GM21619 (cell line): ENCODE data around the gene OPN5.

Source experiments
- ATAC-seq: cut with Tn5 transposase; IDR thresholded peaks from one replicate; pipeline ENCODE4 v1.9.1; 2021; ENCODE audit not compliant: unreplicated experiment

The OPN5 gene

DNA sequence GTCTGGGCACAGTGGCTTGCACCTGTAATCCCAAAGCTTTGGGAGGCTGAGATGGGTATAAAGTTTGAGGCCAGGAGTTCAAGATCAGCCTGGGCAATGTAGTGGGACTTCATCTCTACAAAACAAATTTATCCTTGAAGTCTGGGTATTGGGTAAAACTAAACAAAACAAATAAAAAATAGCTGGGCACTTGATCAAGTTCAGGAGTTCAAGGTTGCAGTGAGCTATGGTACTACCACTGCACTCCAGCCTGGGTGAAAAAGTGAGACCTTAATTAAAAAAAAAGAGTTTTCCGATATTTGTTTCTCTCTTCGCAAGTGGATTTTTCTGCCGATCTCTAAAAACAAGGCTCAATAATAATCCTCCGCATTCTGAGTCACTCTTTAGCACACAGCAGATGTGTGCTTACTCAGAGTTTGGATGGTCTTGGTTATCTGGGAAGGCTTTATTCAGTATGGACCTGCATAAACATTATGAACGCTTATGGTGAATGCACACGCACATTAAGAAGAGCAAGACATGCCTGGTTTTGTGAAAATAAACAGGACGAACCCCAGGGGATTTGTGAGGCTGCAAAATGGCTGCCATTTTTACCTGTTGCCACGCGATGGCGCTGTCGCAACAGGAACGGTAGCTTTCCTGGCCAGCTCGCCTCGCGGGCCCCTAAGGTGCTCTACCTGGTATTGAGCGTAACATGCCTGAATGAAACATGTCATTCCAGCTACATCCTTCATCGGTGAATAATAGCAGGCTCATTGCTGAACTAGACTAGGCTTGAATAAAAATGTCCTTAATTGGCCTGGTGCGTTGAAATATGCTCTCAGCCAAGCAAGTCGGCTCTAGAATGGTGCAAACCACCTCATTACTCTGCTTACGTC is 6.0 kb downstream of the OPN5 start:
- ATAC-seq: peak; percentile 86

DNA sequence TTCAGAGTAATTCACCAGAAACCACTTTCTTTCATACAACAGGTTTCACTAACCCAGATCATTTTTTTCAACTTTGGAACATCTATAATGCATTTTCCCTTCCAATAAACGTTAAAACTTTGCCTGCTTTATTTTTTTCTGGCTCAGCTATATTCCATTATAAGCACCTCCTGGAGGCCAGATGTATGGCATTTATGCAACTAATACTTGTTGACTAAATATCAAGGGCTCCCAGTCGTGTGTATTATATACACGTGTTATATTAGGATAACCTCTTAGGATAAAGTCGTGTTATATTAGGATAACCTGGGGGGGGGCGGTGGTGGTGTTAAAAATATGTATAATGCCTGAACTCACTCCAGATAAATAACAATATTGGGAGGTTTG is 6.7 kb downstream of the OPN5 start:
- no peak for ATAC-seq

DNA sequence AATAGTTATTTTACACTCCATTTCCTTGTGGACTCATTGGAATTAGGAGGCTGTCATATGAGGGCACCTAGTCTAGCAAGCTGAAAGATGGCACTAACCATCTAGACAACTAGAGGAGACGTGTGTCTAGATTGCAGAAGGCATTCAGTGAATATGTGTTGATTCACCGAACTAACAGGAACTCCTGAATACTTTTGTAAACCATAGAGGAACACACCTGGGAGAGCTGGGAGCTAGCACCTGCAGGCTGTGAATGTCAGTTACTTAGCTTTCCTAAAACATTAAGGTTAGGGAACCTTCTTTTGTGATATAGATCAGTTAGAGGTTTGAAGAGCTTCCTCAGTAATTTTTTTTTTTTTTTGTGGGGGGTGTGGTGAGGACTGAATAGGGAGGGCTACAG is 7.7 kb downstream of the OPN5 start:
- no peak for ATAC-seq

DNA sequence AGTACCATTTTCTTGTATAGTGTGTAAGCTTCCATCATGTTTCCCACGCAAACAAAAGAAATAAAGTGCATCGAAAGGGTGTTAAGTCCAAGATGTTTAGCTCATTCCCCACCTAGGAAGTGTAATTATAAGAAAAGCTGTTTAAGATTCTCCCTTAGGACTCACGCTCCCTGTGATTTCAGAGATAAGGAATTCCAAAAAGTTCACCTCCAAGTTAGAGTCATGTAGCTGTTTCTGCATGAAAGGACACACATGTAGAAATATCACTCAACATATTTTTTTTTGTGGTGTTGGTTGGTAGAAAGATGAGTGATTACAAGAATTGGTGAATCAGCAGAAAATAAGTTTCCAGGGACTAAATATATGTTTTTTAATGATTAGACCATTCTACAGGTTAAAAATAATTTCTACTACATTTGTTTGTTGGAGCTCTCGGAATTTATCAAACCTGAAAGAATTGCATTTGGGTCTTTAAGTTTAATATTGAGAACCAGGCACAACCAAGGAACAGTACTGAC is 10.4 kb downstream of the OPN5 start:
- ATAC-seq: no peak

DNA sequence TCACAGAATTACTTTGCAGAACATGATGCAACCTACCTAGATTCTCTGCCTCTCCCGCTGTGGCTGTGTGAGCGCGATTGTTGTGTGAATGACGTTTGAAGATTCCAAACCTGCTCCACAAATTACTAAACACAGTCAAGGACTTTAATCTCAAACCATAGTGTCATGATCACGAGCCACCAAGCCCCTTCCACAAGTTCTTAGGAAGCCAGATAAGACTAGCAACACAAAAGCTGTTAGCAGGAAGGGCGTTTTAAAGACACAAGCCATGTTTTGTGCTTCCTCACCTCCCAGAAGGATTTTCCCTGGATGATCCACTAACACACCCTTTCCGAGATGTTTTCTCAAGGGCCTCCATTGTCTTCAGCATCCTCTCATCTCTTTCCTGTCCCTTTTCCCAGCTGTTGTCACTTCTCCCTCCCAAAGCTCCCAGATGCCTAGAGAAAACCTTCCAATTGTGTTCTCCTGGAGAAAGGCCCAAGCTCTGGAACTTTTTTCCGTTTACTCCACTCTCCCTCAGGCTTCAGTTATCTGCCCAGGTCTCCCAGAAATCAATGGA is 12.8 kb downstream of the OPN5 start:
- no peak for ATAC-seq

DNA sequence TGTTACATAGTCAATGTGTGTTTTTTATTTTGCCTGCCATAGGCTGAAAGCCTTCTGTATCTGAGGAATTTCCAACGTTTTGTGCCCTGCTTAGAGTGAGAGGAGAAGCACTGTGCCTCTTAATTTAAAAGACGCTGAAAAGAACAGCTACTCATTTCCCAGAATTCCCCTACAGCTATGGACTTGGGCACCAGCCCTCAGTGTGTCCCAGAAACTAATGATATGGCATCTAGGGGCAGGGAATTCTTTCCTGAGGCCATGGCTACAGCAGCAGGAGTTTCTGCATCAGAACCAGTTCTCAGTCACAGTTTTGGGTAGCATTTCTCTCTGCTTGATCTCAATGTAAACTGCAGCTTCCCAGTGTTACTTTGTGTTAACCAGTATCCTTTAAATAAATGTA is 20.2 kb downstream of the OPN5 start:
- ATAC-seq: no peak

DNA sequence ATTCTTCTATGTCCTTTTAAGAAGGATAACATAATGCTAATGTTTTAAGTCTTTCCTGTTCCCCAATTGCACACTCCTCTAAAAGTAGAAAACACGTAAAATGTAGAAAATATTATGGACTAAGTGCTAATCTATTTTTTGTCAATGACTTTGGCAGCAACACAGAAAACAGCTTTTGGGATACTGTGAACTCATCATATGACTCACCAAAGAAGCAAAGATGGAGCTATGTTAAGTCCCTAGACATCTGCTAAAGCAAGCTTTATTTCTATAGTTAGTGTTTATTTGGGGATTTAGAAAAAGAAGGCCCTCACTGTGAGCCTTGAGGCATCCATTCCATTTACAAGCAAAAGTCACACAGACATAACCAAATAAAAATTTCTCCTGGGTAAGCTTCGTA is 23.0 kb downstream of the OPN5 start:
- no peak for ATAC-seq

DNA sequence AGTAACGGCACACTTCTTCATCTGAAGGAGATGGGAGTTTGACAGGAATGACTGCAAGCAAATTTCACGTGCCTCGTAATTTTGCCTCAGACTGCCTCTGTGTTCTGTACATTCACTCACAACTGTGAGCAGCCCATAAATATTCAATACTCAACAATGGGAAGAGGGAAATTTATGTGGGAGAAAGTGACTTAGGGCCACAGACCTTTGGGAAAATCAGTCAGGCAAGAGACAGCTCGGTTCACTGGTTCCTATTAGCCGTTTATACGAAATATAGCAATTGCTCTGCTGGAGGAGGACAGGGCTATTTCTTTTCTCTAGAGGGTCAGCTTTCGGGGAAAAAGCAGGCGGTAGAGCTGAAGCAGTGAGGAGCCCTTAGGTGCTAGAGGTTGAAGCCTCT is 28.0 kb downstream of the OPN5 start:
- ATAC-seq: no peak

DNA sequence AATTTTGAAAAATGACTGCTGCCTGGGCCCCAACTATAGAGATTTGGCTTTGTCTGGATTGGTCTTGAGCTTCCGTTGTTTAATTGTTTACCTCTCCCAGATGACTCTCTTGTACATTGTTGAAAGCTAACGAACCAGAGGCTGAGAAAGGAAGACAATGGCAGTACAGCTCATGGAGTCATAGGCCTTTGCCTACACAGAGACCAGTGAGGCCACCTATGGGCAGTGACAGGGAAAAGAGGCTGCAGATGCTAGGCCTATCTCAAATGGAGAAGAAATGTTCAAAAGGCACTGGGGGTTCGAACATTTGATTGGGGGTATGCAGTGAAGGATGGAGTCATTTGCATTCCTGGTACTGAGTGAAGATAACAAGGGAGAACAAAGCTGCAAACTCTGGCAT is 29.1 kb downstream of the OPN5 start:
- ATAC-seq: no peak

DNA sequence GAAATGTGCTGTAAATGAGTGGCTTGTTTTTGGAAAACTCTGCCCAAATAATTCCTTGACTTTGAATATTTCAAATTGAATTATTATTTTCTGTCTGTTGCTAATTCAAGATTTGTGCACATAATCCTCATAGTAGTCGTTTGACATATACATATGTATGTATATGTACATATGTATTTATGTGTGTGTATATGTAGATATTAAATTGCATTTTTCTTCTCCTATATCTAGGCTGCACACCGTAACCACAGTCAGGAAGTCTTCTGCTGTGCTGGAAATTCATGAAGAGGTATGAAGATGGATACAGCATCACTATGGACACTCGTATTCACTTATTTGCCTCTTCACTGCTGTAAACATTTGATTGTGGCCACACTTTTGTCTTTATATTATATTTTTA is 29.6 kb downstream of the OPN5 start:
- no peak for ATAC-seq

DNA sequence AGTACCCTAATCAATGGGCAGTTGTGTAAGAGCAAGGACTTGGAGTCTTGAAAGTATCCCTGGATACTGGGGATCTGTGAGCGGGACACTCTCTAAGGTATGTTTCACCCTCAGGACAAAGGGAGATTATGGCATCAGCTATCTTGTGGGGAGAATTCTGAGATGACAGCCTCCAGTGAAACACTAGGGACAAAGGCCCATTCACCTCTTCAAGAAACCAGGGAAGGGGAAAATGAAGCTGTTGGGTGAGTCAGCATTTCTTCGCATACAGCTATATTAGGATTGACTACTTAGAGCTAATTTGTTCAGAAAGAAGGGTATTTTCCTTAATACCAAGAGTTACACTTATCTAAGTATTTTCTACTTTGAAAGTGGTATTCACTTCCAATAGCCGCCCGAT is 35.9 kb downstream of the OPN5 start:
- ATAC-seq: no peak

DNA sequence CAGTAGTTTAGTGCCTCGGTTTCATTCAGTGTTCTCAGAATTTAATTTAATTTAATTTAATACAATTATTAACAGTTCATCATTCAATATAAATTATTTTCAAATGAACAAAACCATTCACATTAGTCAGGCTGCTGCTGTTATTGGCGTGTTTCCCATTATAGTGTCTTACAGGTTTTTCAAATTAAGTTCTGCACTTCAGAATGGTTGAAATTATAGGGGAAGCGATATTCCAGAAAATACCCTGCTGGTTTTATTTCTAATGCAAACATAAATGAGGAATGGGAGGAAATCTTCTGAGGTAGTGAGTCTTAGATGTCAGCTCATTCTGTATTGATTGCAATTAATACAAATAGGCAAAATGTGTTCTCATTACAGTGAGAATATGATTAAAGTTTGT is 37.6 kb downstream of the OPN5 start:
- no peak for ATAC-seq

DNA sequence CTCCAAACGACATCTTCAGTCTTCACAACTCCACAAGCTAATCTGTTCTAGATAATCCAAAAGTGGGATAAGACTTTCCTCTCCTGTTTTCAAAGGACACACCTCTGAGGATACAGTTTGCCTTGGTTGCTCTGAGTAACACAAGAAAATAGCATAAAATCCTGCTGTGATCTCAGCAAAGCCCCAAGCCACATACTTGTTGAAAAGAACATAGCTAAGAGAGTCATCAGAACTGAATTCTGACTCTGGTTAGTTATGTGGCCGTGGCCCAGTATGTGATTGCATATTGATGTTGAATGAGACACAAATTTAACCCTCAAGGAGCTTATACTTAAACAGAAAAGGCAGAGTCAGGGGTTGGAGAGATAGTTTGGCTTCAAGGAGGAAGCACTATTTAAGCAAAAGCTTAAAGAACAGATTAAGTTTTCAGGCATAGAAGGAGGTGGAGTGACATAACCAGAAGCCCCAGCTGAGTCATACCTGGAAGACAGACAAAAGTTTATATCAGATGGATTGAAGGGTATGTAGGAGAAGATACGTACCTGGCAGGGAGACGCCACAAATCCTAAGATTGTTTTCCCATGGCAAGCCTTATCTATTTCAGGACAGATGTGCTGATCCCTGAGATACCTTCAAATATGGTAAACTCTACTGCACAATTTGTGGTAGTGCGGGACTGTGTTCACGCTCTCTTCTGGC is 41.2 kb downstream of the OPN5 start:
- ATAC-seq: no peak

DNA sequence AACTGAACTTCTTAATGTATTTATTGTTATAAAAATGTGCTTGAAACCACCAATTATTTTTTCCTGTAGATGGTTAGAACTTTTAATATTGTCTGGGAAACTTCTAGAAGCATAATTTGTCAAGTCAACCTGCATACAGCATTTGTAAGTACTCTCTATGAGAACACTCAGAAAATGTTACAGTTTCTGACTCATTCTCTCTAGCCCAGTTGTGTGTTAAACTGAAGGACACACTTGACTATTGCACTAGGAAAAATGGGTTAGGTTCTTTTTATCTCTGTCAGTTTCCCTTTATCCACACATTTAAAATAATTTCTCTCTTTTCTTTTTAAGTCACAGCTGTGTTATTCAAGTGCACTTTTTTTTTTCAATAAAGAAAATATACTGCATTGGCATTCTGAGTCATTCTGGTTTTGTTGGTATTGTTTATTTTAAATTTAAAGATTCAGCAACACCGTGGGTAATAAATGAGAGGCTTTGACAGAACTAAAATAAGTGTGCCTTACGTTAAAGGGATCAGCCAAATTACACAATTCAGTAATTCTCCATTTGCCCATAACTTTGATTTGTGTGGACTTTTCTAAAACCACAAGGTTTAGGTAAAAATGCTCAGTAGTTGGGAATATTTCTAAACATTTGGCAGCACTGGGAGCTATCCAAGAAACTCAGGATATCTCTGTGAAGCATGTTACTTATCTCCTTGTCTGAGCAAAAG is 50.7 kb downstream of the OPN5 start:
- ATAC-seq: no peak

DNA sequence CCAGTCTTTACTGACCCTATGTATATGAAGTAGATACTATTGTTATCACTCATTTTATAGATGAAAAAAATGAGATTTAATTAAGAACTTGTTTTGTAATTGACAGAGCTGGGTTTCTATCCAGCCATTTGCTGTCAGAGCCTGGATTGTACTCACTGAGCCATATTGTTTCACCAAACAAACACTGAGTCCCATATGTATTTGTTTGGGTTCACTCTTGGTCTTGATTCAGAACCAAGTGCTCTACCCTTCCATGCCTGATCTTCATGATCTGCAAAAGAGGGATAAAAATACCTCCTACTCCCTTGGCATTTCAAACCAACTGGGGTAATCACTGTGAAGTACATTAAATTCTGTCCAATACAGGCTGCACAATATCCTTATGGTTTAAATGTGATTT is 52.4 kb downstream of the OPN5 start:
- no peak for ATAC-seq

DNA sequence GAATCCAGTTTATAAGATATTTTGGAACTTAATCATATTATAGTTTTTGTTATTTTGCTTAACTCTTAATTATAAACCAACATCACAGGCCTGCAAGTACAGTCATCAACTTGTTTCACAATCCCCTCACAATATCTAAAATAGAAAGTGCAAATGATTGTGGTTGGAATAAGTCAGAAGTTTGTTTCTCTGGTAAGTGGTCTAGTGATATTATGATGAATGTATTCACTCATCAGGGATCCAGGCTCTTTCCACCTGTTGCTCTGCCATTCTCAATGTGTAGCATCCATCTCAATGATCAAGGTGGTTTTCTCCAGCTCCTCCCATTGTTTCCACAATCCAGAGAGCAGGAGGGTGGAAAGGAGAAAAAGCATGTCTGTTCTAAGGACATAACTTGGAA is 54.2 kb downstream of the OPN5 start:
- no peak for ATAC-seq

DNA sequence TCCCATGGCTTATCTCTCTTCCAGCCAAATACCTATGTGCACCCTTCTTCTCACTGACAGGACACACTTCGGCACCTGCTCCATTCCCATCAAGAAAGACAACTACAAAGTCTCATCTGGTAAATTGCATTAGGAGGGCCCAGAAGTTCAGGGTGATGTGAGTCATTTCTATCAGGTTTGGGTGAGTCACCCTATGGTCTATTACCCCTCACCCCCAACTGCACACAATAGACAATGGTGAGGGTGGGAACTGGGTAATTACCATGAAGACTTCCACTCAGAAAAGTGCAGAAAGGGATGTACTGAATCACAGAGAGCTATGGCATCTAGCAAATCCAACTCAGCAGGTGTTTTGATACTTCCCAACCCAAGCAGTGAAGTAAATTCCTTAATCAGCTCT is 54.8 kb downstream of the OPN5 start:
- peak; percentile 58 for ATAC-seq

DNA sequence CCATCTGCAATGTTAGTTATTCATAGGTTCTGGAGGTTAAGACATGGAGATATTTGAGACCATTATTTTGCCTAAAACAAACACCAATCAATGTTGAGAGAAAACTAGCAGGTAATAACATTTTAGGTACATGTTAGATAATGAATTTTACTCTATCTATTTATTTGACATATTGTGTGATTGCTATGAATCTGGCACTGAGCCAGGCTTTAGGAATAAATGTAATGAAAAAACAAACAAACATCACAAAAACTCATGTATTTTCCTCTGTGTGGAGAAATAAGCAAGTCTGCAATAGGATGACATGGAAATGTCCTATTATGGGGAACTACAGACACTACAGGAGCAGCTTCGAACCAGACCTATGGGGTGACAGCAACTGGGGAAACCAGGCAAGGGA is 57.8 kb downstream of the OPN5 start:
- no peak for ATAC-seq

DNA sequence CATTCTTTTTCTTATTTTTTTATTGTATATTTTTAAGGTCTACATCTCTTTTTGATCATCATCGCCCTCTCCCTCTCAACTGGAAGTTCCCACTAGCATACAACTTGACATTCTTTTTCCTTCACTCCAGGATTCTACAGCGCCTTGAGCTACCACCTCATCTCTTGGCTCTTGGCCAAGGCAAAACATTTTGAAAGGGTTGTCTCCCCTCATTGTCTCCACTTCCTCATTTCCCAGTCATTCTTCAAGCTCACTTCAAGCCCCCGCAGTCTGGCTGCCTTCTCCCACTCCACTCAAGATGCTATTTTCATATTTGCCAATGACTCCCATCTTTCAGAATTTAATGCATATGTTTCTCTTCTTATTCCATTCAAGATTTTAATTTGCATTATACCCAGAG is 63.0 kb downstream of the OPN5 start:
- ATAC-seq: no peak

DNA sequence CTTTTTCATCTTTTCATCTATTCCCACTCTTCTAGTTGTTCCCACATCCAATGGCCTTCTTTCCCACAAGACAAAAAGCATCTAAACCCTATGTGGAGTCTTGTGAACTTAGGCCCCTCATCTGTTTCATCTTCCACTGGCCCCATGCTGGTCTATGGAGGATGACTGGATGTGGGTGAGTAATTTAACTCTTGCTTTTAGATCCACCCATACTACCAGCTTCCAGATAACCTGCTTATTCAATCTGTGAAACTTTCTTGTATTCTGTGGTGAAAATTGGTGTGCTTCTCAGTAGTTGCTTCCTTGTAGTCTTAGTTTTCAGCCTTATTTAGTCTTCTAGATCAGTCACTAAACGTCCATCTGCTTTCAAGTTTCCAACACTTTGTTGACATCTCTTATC is 64.9 kb downstream of the OPN5 start:
- no peak for ATAC-seq

DNA sequence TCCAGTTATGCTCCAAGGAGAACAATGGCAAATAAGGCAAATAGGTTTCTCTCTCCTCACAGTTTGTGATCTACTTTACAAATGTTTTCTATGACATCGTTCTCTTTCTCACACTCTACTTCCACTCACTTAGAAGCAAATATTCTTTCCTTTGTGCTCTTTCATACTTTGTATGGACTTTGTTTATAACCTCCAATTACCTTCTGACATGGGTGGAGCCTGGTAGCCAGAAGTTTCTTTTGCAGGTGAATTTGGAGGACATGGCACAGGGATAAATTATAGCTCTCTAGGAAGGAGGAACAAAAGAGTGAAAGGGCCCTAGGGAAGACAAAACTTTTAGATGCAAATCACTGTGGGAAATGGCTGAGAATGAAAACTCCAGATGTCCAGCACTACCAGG is 69.3 kb downstream of the OPN5 start:
- ATAC-seq: no peak
